GM18858 (cell line): ENCODE results near the gene GARS1.
"Not testable (repeated sequence)": the region's sequence is repeated elsewhere in the genome, so short reads cannot be mapped to it uniquely, and the experiment has no call there.

Source experiments
- ATAC-seq: cut with Tn5 transposase; IDR thresholded peaks from one replicate; pipeline ENCODE4 v1.9.1; 2021; ENCODE audit not compliant: unreplicated experiment

Gene GARS1

GRCh38 chr7:30618961-30619360 is 24.3 kb downstream of the GARS1 start:
- ATAC-seq, result no peak

GRCh38 chr7:30625283-30625682 is 30.6 kb downstream of the GARS1 start:
- ATAC-seq, result no peak

- no peak for ATAC-seq
Observed at GRCh38 chr7:30627026-30627425, 32.3 kb downstream of the GARS1 start.

GRCh38 chr7:30630986-30631385 is 36.3 kb downstream of the GARS1 start:
- ATAC-seq, result peak; percentile 39

DNA sequence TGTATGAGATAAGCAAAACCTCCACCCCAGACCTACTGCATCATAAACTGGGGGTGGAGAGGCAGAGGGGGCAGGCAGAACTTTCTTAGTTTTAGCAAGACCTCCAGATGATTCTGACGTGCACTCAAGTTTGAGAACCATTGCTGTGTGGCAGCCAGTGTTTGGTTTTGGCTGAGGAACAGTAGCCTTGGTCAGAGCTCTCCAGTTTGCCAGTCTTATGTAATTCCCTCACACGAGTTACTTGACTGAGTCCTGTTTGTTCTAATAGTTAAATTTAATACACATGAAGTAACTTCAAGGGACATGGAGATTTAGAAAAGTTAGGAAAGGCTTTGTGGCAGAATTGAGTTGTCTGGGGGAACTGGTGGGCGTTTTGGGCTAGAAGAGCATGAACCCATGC is 38.5 kb downstream of the GARS1 start:
- no peak for ATAC-seq

DNA sequence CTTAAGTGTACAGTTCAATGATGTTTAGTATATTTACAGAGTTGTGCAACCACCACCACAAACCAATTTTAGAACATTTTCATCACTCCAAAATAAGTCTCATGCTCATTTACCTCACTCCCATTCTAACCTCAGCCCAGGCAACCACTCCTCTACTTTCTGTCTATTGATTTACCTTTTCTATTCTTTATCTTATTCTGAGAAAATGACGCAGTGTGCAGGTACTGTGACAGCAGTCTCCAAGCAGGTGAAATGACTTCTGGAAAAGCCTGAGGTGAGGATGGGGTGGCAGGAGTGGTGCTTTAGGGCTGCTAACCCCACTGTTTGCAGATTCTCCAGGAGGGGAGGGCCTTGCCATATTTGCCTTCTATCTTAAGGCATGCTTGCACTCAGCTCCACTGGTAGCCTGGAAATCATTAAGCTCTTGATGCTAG is 39.5 kb downstream of the GARS1 start:
- ATAC-seq, result no peak

DNA sequence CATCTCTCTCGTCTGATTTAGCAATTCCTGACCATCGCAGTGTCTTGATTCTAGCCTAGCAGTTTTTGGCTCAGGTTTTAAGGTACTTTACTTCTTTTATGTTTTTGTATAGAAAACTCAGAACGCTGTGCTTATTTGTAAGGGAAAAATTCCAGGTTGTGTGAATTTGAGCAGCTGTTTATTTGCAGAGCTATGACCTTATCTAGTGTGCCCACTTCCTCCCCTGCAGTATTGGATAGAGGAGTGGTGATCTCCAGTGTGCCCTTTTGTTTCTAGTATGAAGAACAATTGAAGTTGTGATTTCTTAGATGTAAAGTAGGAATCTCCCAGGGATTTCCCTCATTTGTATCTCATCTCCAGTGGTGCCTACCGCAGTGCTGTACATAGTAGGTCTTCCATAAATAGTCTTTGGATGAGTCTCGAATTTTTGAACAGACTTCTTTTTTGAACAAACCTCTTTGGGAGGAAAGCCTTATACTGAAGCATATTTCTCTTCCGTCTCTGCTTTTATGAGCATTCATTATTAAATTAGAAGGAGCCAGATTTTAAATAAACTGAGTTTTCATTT is 40.0 kb downstream of the GARS1 start:
- no peak for ATAC-seq

DNA sequence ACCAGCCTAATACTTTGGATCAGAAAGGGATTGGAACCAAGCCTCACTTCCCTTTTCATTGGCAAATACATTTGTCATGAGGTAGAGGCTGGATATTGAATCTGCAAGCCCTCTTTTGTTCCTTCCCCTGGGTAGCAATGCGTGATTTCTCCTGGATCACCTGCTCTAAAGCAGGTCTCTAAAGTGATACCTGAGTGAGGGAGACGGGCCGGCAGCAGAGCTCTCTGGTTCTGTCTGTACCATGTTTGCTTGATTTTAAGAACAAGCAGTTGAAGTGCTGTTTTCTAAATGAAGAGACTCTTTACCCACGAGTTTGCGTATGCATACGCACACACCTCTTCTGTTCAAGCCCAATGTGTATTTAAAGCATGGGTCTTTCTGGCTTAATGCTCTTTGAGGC is 41.1 kb downstream of the GARS1 start:
- ATAC-seq, result no peak

GRCh38 chr7:30642322-30642721 is 47.6 kb downstream of the GARS1 start:
- ATAC-seq, result not testable (repeated sequence)

DNA sequence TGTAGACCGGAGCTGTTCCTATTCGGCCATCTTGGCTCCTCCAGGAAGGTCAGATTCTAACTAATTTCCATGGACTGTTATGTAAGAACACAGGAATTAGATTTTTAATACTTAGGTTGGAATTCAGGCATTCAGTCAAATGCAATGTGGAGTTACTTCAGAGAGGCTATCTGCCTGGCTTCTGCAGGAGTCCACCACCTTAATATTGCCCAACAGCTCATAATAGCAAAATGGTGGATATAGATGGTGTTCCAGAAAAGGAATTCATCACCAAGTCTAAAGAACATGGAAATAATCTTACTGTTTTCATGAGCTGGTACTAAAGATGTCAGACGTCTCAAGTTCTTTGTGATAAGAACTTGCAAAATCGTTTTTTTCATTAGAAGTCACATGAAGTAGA is 48.1 kb downstream of the GARS1 start:
- ATAC-seq, result no peak

GRCh38 chr7:30644286-30644955 is 49.7 kb downstream of the GARS1 start:
- no peak for ATAC-seq

DNA sequence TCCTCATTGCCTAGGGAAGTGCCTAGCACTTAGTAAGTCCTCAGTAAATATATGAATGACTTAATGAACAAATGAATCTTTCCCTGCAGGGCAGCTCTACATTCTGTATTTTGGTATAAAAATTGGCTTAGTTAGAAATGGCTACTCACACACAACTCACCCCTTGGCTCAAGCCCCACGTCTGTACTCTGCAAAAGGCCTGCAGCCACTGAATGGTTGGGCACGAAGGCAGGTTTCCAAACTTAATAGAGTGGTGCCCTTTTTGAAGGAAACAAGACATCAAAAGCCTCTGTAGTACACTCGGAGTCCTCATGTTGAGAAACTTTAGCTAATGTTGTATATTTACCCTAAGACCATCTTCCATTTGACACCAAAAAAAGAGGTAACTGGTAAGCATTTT is 51.0 kb downstream of the GARS1 start:
- no peak for ATAC-seq

DNA sequence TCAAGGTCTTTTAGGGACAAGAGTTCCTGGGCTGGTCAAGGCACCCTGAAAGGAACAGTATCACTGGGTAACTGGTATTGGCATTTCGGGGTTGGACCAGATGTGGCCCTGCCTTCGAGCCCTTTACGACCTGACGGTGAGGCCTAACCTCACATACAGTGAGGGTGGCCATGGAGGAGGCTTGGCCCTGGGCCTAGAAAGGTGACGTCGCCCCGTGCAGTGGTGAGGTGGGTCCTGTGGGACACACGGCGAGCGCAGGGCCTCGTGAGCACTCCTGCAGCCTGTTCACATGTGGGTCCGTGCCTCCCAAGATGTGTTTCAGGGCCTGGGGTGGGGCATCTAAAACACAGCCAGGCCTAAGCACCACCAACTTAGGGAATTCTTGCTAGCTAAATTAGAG is 51.5 kb downstream of the GARS1 start:
- ATAC-seq, result no peak

- ATAC-seq, result no peak
Observed at GRCh38 chr7:30647589-30648364, 53.1 kb downstream of the GARS1 start.

DNA sequence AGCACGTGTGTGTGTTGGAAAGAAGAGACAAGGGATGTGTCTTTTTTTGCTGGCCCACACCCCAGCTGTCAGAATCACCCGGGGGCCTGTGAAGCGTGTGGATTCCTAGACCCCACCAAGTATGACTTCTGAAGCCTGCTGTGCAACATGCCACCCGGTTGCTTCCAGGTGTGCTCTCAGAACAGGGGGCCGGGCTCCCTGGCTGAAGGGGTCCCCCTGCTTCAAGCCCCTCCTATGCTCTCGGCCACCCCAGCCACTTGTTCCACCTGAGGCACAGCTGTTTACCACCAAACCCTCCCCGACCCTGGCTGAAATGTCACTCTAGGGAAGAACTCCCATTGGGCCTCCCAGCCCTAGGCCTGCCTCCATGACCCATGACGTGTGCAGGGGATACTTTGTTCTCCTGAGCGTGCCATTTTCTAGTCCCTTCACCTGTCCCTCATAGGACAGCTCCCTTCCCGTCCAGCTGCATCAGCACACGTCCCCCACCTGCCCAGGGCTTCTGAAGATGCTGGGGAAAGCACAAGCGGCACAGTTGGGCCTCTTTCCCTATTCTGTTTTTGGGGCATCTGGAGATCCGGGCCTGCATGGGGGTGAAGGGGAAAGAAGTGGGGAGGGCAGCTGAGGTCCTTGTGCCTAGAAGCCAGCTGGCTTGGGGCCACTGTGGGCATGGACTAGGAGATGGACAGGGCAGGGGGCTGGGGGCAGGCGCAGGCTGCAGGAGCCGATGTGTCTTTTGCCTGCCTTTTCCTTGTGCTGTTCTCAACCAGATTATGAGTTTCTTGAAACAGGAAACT is 54.3 kb downstream of the GARS1 start:
- no peak for ATAC-seq

GRCh38 chr7:30649717-30650420 is 55.2 kb downstream of the GARS1 start:
- ATAC-seq, result no peak

DNA sequence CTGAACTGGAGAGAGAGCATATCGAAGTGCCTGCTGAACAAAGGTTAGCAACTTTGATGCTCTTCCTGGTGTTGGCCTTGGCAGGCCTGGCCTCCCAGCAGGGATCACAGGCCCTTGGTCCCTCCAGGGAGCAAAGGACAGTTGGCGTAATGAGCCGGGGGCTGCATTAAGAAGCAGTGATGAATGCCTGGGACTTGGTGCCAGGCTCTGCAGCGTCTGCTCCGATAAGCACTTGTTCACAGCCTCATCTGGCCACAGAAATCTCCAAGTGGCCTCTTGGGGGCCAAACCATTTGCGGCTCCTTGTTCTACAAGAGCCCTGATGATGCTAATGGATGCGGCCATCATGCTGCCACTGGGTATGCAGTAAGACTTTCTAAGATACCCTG is 55.7 kb downstream of the GARS1 start:
- no peak for ATAC-seq

DNA sequence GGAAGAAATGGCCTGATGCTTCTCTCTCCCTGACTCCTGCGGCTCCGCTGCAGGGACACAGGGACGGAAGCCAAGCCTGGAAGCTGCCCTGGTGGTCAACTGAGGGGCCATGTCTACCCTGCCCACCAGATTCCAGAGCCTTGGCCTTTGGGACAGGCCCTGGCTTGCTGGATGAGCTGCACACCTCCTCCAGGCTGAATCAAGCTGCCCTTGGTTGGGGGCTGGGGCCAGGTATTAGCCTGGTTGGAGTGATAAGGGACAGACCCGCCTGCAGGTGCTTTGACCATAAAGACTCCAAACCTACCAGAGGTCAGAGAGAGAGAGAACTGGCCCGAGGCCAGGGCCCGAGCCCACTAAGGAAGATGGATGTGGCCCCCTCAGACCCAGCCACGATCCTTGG is 57.5 kb downstream of the GARS1 start:
- no peak for ATAC-seq

- ATAC-seq, result no peak
Observed at GRCh38 chr7:30652698-30653641, 58.3 kb downstream of the GARS1 start.
